Caco-2 (cell line): Measurements from ENCODE around the gene FYB2. TPM values are rescaled to one million over a fixed set of nuclear protein-coding genes. Genes with fewer than 3 reads are reported as not detected.

Experiments used
- BruUV-seq: library from RNA; stranded (reverse); fragments of 400-500 nt; replicated peaks from 2 replicates; lab custom pipeline; 2021; lab: Mats Ljungman, UMichigan
- CTCF ChIA-PET: fragments of 300-600 bp; sonication (Branson Sonifier 250); formaldehyde crosslinking; loops from one replicate; lab custom pipeline; 2022; ENCODE audit warnings: antibody characterized with exemption; lab: Charles Lee
- POLR2A ChIA-PET: fragments of 300-600 bp; sonication (Branson Sonifier 250); formaldehyde crosslinking; loops from one replicate; lab custom pipeline; 2022; ENCODE audit warnings: antibody characterized with exemption; lab: Charles Lee
- DNase-seq, 2 experiments: peaks; one replicate each; pipeline versions ENCODE4 v3.0.0 to v3.0.0-alpha.2; 2020 to 2022
- H3K27me3 ChIP-seq: replicated peaks from 2 replicates; pipeline ENCODE4 v1.6.0; 2011; ENCODE audit warnings: low read length; ENCODE audit not compliant: control insufficient read depth, insufficient read depth
- H3K36me3 ChIP-seq: 2 replicates; pipeline ENCODE4 v1.5.1; 2011; ENCODE audit warnings: low read length; ENCODE audit not compliant: control insufficient read depth, insufficient read depth
- H3K4me1 ChIP-seq: fragments of 250-450 bp; sonication (Bioruptor Pico); 2 replicates; pipeline ENCODE4 v1.5.1; 2020; ENCODE audit warnings: mild to moderate bottlenecking
- H3K4me3 ChIP-seq: 2 replicates; pipeline ENCODE4 v1.5.1; 2011; ENCODE audit warnings: low read depth, mild to moderate bottlenecking, control low read depth, low read length
- H3K9me3 ChIP-seq: fragments of 250-450 bp; sonication (Bioruptor Pico); 2 replicates; pipeline ENCODE4 v1.5.1; 2020; ENCODE audit warnings: mild to moderate bottlenecking, moderate library complexity
- H3K27ac Mint-ChIP-seq: one replicate; pipeline ENCODE4 v1.8.0; 2022; ENCODE audit warnings: mixed read lengths; ENCODE audit not compliant: unreplicated experiment
- H3K27me3 Mint-ChIP-seq: one replicate; pipeline ENCODE4 v1.8.0; 2022; ENCODE audit warnings: mixed read lengths; ENCODE audit not compliant: insufficient read depth, unreplicated experiment
- H3K36me3 Mint-ChIP-seq: one replicate; pipeline ENCODE4 v1.8.0; 2022; ENCODE audit warnings: mild to moderate bottlenecking, mixed read lengths; ENCODE audit not compliant: insufficient read depth, unreplicated experiment
- H3K4me1 Mint-ChIP-seq: one replicate; pipeline ENCODE4 v1.8.0; 2022; ENCODE audit warnings: low read depth, mixed read lengths; ENCODE audit not compliant: unreplicated experiment
- H3K4me3 Mint-ChIP-seq: one replicate; pipeline ENCODE4 v1.8.0; 2022; ENCODE audit warnings: mild to moderate bottlenecking, moderate library complexity, mixed read lengths; ENCODE audit not compliant: unreplicated experiment
- H3K9me3 Mint-ChIP-seq: one replicate; pipeline ENCODE4 v1.8.0; 2022; ENCODE audit warnings: mixed read lengths; ENCODE audit not compliant: unreplicated experiment
- CTCF ChIP-seq, 2 experiments: fragments of 200-600 bp in 1 of 2; IDR thresholded peaks; 1 replicate in 1 of 2; 2 replicates in 1 of 2; pipeline versions ENCODE4 v1.5.1 to v1.8.0; 2011 to 2022; ENCODE audit warnings: antibody characterized with exemption in 1 of 2, control low read depth in 1 of 2, inconsistent platforms in 1 of 2, low read depth in 1 of 2, low read length in 1 of 2, mild to moderate bottlenecking in 1 of 2, moderate library complexity in 1 of 2; ENCODE audit not compliant: insufficient read depth in 1 of 2, severe bottlenecking in 1 of 2, unreplicated experiment in 1 of 2
- intact Hi-C: fragments of 100-400 bp; cut with micrococcal nuclease; formaldehyde crosslinking; loops from one replicate; pipeline ENCODE4 v1.10.0; 2022; ENCODE audit not compliant: unreplicated experiment
- total RNA-seq: library from RNA; stranded (reverse); gene quantifications from 2 replicates; pipeline ENCODE4 v1.2.3, GENCODE V29; 2022

Gene FYB2
- total RNA-seq, 1 experiment from 2014 or later, result 2.7 TPM

- Mint-ChIP-seq H3K9me3 (no peaks in the 10 kb centered on the region), H3K4me1 (no peaks in the 10 kb centered on the region), H3K27me3 (no peaks in the 10 kb centered on the region), H3K4me3 (no peak overlapping the region), H3K36me3 (no peaks in the 10 kb centered on the region), H3K27ac (no peak overlapping the region)
- no peaks in the 10 kb centered on the region for H3K36me3 ChIP-seq
- ChIA-PET POLR2A (no interaction called here), CTCF (no interaction called here)
- TF ChIP-seq CTCF (IDR thresholded peaks at IDR 0.05; ENCODE audit: insufficient read depth in 1 of 2, low read depth in 1 of 2, low read length in 1 of 2, severe bottlenecking in 1 of 2, unreplicated experiment in 1 of 2), result no peak
- no peaks in the 10 kb centered on the region for H3K27me3 ChIP-seq
- no peak overlapping the region for H3K4me3 ChIP-seq
- intact Hi-C loops, result loop anchor here (5.0 to 10.0 kb wide), 3 partner anchors 153 to 1210 kb away; no protein-coding TSS in a partner anchor
- no TSS peak for BruUV-seq
- no peak for DNase-seq
- no peaks in the 10 kb centered on the region for H3K9me3 ChIP-seq
- no peaks in the 10 kb centered on the region for H3K4me1 ChIP-seq
Measured at GRCh38 chr1:56834137-56834900, 15.1 kb upstream of the FYB2 start.

- no peaks in the 10 kb centered on the region for H3K27me3 Mint-ChIP-seq
- DNase-seq, result no peak
- ChIA-PET CTCF (interaction anchor here (0.5 to 1.0 kb wide), 3 partner anchors 146 to 400 kb away, joined by 3 to 4 read pairs (median 3); no protein-coding TSS in a partner anchor), POLR2A (no interaction called here)
- H3K27me3 ChIP-seq, result no peaks in the 10 kb centered on the region
- no peaks in the 10 kb centered on the region for H3K4me1 Mint-ChIP-seq
- H3K36me3 ChIP-seq, result no peaks in the 10 kb centered on the region
- H3K9me3 Mint-ChIP-seq, result no peaks in the 10 kb centered on the region
- intact Hi-C loops, result loop anchor here (2.0 to 10.0 kb wide), 4 partner anchors 154 to 1212 kb away; no protein-coding TSS in a partner anchor
- H3K4me3 Mint-ChIP-seq, result no peak overlapping the region
- H3K4me3 ChIP-seq, result no peak overlapping the region
- TF ChIP-seq CTCF (IDR thresholded peaks at IDR 0.05; ENCODE audit: insufficient read depth in 1 of 2, low read depth in 1 of 2, low read length in 1 of 2, severe bottlenecking in 1 of 2, unreplicated experiment in 1 of 2), result no peak
- H3K36me3 Mint-ChIP-seq, result no peaks in the 10 kb centered on the region
- H3K27ac Mint-ChIP-seq, result no peak overlapping the region
- no peaks in the 10 kb centered on the region for H3K9me3 ChIP-seq
- H3K4me1 ChIP-seq, result no peaks in the 10 kb centered on the region
- BruUV-seq, result no TSS peak
Measured at GRCh38 chr1:56833088-56833487, 13.9 kb upstream of the FYB2 start.

GRCh38 chr1:56831871-56832693, 12.9 kb upstream of the FYB2 start:
- no peaks in the 10 kb centered on the region for H3K27me3 ChIP-seq
- POLR2A ChIA-PET, result no interaction called here
- H3K27ac Mint-ChIP-seq, result no peak overlapping the region

More at GRCh38 chr1:56831871-56832693, 12.9 kb upstream of the FYB2 start:
- Mint-ChIP-seq H3K27me3 (no peaks in the 10 kb centered on the region), H3K9me3 (no peaks in the 10 kb centered on the region), H3K4me1 (no peaks in the 10 kb centered on the region), H3K36me3 (no peaks in the 10 kb centered on the region), H3K4me3 (no peak overlapping the region)
- Histone ChIP-seq H3K4me1 (no peaks in the 10 kb centered on the region), H3K36me3 (no peaks in the 10 kb centered on the region), H3K4me3 (no peak overlapping the region), H3K9me3 (no peaks in the 10 kb centered on the region)
- TF ChIP-seq CTCF (IDR thresholded peaks at IDR 0.05; ENCODE audit: insufficient read depth in 1 of 2, low read depth in 1 of 2, low read length in 1 of 2, severe bottlenecking in 1 of 2, unreplicated experiment in 1 of 2), result peak; percentile 79 to 85
- BruUV-seq, result no TSS peak
- CTCF ChIA-PET, result interaction anchor here (0.6 to 1.3 kb wide), 4 partner anchors 154 to 347 kb away, joined by 3 to 12 read pairs (median 4); no protein-coding TSS in a partner anchor
- intact Hi-C loops, result loop anchor here (1.0 to 10.0 kb wide), 5 partner anchors 155 to 1213 kb away; no protein-coding TSS in a partner anchor
- peak; percentile 47 to 61 for DNase-seq
